Measurements from ENCODE around the gene ELF1.

ELF1 gene

DNA sequence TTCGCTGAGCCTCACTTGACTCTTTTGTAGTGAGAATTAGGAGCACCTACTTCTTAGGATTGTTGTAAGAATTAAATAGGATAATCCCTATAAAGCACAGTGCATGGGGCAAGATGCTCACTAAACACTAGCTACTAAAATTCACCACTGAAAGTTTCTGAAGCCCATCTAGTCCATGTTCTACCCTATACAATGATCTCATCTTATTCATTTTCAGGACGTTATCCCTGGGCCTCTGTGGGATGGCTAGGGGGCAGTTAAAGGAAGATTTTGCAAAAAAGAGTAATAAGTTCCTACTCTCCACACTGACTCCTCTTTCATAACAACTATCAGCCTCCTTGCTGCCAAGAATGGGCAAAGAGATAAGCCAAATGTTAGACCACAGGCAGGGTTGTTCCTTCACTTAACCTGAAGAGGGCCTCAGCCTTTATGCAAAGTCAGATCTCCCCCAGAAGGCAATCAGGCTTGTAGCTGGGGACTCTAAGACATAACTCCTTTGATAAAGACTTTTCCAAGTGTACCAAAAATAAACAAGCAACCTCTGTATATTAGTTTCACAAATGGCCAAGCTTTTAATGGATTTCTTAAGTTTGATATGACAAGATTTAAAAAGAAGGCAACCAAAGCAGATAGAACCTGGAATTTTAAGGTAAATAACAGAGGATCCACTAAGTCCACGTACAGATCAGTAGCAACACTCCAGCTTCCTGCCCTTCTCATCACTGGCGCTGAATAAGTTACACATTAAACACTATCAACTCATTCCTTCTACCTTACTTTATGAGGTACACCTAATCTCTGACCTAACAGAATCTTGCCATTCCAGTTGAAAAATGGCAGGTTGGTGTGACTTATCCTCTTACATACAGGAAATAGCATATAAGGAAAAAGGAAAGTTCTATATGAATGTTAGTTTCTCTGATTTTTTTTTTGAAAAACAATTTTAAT lies 44.4 kb downstream of the ELF1 start:
- no peak overlapping the region for H3K4me3 ChIP-seq (ENCODE audit: low read length)
- no peak for TF ChIP-seq ZNF274 (IDR thresholded peaks at IDR 0.05; ENCODE audit: low read depth, low read length)

DNA sequence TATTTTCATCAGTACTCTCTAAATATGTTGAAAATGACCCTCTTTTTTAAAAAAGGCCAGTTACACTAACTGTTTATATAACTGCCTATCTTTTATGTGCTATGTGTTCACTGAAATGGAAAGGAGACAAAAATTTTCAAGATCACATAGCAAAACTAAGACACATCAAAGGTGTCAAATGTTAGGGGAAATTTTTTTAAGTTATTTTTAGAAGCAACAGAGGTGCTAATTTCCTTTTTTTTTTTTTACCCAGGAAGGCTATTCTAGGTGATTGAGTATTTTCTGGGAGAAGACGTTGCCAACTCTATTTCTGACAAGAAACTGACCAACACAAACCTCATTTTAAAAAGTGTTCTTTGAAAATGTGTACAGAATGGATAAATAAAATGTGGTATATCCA lies 45.7 kb downstream of the ELF1 start:
- TF ChIP-seq ZNF274 (IDR thresholded peaks at IDR 0.05; ENCODE audit: low read depth, low read length), result no peak
- no peak overlapping the region for H3K4me3 ChIP-seq (ENCODE audit: low read length)

DNA sequence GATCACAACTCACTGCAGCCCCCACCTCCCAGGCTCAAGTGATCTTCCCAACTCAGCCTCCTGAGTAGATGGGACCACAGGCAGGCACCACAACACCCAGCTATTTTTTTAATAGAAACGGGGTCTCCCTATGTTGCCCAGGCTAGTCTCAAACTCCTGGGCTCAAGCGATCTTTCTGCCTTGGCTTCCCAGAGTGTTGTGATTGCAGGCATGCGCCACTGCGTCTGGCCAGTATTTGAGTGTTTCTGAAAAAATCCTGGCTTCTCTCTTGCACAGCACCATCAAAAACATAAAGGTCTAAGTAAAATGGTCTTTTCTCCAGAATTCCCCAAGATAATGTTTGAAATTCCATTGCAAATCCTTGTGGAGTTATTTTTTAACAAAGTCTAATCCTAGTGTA lies 47.8 kb downstream of the ELF1 start:
- no peak for TF ChIP-seq ZNF274 (IDR thresholded peaks at IDR 0.05; ENCODE audit: low read depth, low read length)
- no peak overlapping the region for H3K4me3 ChIP-seq (ENCODE audit: low read length)

DNA sequence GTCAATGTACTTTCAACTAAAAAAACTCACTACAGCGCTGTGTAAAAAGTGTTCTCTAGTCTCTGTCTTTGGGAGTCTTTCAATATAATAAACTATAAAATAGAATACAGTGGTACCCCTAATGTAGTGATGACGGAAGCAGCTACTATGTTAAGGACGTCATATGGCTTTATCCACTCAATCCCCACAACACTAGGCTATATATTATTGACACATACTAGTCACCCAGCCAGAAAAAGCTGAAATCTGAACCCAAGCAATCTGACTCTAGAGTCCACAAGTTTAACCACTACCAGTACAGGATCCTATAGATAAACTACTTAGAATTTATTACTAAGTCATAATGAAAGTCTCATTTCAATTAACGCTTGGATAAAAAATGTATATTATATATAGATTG lies 48.3 kb downstream of the ELF1 start:
- no peak overlapping the region for H3K4me3 ChIP-seq (ENCODE audit: low read length)
- TF ChIP-seq ZNF274 (IDR thresholded peaks at IDR 0.05; ENCODE audit: low read depth, low read length), result no peak

DNA sequence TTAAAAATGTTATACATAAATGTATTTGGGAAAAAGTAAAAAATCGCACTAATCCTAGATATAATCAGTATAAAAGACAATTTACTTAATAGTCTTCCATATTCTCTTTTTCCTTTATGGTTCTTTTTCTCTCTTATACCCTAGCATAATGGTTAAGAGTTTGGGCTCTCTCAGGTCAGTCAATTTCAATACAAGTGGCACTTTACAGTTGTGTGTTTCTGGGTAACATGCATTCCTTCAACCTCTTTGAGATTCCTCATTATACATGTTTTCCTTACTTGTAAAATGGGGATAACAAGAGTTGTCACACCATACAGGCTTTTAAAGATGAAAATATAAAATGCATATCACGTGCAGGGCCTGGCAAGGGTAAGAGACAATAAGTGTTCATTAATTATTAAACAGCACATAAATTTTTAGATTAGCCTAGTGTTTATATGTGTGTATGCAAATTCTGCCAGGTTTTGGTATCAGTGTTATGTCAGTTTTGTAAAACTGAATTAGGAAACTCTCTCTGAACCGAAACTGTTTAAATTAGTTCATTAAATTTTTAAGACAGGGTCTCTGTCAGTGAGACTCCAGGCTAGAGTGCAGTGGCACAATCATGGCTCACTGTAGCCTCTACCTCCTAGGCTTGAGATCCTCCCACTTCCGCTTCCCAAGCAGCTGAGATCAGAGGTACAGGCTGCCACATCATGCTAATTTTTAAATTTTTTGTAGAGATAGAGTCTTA lies 49.8 kb downstream of the ELF1 start:
- H3K4me3 ChIP-seq (ENCODE audit: low read length), result peak overlapping the region; percentile 41; the same call in 1 of the 2 replicates
- no peak for TF ChIP-seq ZNF274 (IDR thresholded peaks at IDR 0.05; ENCODE audit: low read depth, low read length)

DNA sequence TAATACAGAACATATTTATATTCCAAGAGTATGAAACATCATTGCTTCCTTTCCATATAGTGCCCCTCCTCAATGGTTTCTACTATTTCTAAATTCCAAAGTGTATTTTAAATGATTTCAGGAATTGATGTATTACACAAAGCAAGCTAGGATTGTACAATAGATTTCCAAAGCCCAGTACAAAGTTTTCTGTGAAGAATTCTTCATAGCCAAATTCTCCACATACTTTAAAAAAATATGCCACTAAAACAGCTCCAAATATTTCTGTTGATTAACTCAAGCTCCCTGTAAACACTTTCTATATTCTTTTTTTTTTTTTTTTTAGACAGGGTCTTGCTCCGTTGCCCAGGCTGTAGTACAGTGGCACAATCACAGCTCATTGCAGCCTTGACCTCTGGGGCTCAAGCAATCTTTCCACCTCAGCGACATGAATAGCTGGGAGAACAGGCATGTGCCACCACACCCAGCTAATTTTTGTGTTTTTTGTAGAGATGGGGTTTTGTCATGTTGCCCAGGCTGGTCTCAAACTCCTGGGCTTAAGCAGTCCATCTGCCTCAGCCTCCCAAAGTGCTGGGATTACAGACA lies 50.6 kb downstream of the ELF1 start:
- no peak overlapping the region; the same call in 1 of the 2 replicates for H3K4me3 ChIP-seq (ENCODE audit: low read length)
- no peak for TF ChIP-seq ZNF274 (IDR thresholded peaks at IDR 0.05; ENCODE audit: low read depth, low read length)

DNA sequence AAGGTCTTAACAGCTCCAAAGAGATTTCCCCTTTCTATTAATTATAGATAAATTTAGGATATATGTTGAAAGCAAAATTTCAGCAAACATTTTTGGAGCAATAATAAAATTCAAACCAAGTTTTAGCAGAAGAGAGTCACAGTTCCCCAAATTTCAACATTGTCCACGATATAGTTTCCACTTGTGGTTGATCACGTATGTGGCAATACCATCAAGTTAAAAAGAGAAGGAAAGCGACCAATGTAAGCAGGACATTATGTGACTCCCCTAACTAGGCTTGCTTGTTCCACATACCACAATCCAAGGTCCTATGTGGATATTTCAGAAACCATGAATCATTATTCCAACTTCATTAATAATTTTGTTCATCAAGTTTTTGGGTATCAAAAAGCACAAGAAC lies 52.8 kb downstream of the ELF1 start:
- no peak overlapping the region for H3K4me3 ChIP-seq (ENCODE audit: low read length)
- no peak for TF ChIP-seq ZNF274 (IDR thresholded peaks at IDR 0.05; ENCODE audit: low read depth, low read length)

DNA sequence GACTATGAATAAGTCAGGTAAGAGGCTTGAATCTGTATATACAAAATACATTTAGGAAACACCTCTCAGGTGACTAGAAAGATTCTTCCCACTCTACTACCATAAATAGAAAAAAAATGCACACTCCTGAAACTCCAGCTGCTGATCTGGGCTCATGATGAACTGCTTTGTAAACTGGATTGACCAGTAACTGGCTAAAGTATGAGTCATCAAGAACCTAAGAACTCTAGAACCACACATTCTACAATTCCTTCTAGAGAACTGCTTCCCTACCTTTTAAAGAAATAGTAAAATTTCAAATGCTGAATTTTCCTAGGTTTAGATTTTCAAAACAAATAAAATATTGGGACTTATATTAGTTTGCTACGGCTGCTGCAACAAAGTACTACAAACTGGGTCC lies 55.2 kb downstream of the ELF1 start:
- no peak overlapping the region for H3K4me3 ChIP-seq (ENCODE audit: low read length)
- TF ChIP-seq ZNF274 (IDR thresholded peaks at IDR 0.05; ENCODE audit: low read depth, low read length), result no peak

DNA sequence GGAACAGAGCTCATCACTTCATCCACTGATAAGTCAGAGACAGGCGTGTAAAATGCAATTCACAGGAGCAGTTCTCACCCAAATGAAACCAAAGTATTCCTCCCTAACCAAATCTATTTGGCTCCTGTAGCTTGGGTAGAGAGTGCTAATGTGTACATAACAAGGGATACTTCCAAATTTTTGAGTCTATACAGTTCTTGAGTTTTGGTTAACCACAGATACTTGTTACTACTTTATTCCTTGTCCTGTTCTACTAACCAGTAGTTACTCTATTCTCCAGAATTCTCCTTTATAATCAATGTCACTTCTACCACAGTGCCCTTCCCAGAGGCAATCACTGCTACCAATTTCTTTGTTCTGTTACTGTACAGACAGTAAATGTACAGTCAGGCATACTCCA lies 57.3 kb downstream of the ELF1 start:
- TF ChIP-seq ZNF274 (IDR thresholded peaks at IDR 0.05; ENCODE audit: low read depth, low read length), result no peak
- no peak overlapping the region for H3K4me3 ChIP-seq (ENCODE audit: low read length)

DNA sequence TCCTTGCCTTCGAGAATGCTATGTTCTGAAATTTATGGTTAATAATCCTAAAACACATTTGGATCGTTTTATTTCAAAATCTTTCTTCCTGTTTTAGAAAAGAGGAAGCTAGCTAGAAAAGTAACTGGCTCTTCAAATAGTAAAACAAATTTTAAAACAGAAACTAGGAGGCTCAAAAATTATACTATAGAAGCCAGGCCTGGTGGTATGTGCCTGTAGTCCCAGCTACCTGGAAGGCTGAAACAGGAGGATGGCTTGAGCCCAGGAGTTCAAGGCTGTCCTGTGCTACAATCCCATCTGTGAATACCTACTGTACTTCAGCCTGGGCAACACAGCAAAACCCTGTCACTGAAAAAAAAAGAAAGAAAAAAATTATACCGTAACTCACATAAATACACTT lies 57.9 kb downstream of the ELF1 start:
- TF ChIP-seq ZNF274 (IDR thresholded peaks at IDR 0.05; ENCODE audit: low read depth, low read length), result no peak
- H3K4me3 ChIP-seq (ENCODE audit: low read length), result peak overlapping the region; percentile 36; the same call in 1 of the 2 replicates

DNA sequence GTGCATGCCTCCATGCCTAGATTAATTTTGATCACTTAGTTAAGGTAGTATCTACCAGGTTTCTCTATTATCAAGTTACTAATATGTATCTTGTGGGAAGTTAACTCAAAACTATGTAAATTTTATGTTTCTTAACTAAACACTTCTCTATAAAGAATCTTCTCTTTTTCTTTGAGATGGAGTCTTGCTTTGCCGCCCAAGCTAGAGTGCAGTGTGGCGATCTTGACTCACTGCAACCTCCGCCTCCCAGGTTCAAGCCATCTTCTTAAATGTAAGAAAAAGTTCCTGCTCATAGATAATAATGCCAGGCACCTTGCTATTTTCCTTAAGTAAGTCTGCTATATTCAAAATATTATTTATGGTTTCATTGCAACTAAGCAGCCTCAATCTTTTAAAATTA lies 58.4 kb downstream of the ELF1 start:
- no peak for TF ChIP-seq ZNF274 (IDR thresholded peaks at IDR 0.05; ENCODE audit: low read depth, low read length)
- no peak overlapping the region for H3K4me3 ChIP-seq (ENCODE audit: low read length)

DNA sequence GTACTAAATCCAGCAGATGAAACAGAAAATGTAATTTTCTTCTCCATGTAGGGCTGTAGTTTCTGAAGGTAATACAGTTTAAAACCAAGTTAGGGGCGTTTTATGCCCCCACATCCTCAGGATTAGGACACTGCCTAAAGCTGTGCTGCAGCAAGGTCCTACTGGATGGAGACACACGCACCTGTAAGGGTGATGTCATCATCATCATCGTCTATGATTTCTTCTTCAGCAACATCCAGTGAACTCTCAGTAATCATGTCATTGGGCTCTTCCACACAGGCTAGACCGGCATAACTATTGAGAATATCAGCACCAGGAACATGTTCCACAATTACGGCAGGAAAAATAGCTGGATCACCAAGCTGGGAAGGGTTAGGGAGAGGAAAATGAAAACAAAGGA lies 60.5 kb downstream of the ELF1 start:
- no peak for TF ChIP-seq ZNF274 (IDR thresholded peaks at IDR 0.05; ENCODE audit: low read depth, low read length)
- no peak overlapping the region for H3K4me3 ChIP-seq (ENCODE audit: low read length)

DNA sequence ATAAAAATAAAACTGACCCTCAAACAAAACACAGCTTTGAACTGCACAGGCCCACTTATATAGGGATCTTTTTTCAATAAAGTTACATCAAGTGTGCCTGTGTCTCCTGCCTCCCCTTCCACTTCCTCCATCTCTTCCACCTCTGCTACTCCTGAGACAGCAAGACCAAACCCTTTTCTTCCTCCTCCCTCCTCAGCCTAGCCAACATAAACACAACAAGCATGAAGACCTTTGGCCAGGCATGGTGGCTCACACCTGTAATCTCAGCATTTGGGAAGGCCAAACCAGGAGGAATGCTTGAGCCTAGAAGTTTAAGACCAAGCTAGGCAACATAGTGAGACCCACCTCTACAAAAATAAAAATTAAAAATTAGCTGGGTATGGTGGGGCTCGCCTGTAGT lies 72.6 kb downstream of the ELF1 start:
- no peak for TF ChIP-seq ZNF274 (IDR thresholded peaks at IDR 0.05; ENCODE audit: low read depth, low read length)
- no peak overlapping the region for H3K4me3 ChIP-seq (ENCODE audit: low read length)

DNA sequence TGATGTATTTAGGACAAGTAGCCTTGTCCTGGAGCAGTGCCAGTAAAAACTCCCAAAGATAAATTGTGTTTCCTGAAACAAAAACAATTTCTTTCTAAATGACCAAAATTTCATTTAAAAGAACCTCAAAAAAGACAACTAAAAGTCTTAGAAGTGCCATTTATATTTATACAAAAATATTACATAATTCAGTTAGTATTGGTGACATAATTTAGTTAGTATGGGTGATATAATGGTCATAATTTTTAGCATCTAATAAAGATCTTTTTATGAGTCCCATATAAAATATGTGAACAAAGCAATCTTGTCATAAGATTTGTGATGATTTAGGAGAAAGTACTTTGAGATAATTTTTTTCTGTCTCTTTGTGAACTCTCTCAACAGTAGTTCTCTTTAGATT lies 76.0 kb downstream of the ELF1 start:
- H3K4me3 ChIP-seq (ENCODE audit: low read length), result no peak overlapping the region
- no peak for TF ChIP-seq ZNF274 (IDR thresholded peaks at IDR 0.05; ENCODE audit: low read depth, low read length)

DNA sequence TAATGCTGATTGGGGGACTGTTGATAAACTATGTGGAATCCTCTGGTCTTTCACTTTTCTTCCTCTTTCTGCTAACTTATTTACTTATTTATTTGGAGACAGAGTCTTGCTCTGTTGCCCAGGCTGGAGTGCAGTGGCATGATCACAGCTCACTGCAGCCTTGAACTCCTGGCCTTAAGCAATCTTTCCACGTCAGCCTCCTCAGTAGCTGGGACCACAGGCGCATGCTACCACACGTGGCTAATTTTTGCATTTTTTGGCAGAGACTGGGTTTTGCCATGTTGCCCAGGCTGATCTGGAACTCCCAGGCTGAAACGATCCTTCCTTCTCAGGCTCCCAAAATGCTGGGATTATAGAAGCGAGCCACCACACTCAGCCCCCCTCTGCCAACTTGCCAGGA lies 77.5 kb downstream of the ELF1 start:
- no peak for TF ChIP-seq ZNF274 (IDR thresholded peaks at IDR 0.05; ENCODE audit: low read depth, low read length)
- H3K4me3 ChIP-seq (ENCODE audit: low read length), result no peak overlapping the region
